GM12801 (cell line): Measurements from ENCODE around the gene ZNF516.

Experiments
- CTCF ChIP-seq: IDR thresholded peaks from one replicate; pipeline ENCODE4 v1.5.1; 2011; ENCODE audit warnings: control low read depth; ENCODE audit not compliant: insufficient read length; ENCODE audit errors: extremely low read depth

The ZNF516 gene

GRCh38 chr18:76314496-76314895 lies 180.5 kb downstream of the ZNF516 start:
- TF ChIP-seq CTCF = no peak

DNA sequence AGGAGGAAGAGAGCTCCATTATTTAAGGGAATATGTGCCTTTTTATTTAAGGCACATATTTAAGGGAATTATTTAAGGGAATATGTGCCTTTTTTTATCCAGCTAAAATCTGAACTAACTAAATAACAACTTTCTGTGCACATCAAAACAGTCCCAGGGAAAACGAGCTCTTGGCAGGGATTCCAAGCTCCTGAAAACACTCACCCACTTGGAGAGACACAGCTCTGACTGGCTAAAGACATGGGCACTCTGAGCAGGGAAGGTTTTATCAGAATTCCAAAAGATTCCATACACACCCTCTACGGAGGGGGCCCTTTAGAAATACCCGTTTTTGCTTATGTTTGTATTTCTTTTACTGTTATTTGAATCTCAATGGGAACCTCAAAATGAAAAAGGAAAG lies 181.0 kb downstream of the ZNF516 start:
- TF ChIP-seq CTCF = no peak
